Glutamatergic neuron (in vitro differentiated cells): ENCODE data around the gene SLC7A8. TPM values are rescaled to one million over a fixed set of nuclear protein-coding genes. Genes with fewer than 3 reads are reported as not detected.

Experiments used
- DNase-seq: peaks from one replicate; pipeline ENCODE4 v3.0.0; 2022
- H3K27ac Mint-ChIP-seq: one replicate; pipeline ENCODE4 v1.8.0; 2020; ENCODE audit warnings: mild to moderate bottlenecking, mixed read lengths, inconsistent platforms; ENCODE audit not compliant: unreplicated experiment
- H3K27me3 Mint-ChIP-seq: one replicate; pipeline ENCODE4 v1.8.0; 2020; ENCODE audit warnings: mild to moderate bottlenecking, moderate library complexity, mixed read lengths, inconsistent platforms; ENCODE audit not compliant: unreplicated experiment
- H3K36me3 Mint-ChIP-seq: one replicate; pipeline ENCODE4 v1.8.0; 2020; ENCODE audit warnings: mild to moderate bottlenecking, mixed read lengths, inconsistent platforms; ENCODE audit not compliant: unreplicated experiment
- H3K4me1 Mint-ChIP-seq: one replicate; pipeline ENCODE4 v1.8.0; 2020; ENCODE audit warnings: mild to moderate bottlenecking, low read depth, mixed read lengths, inconsistent platforms; ENCODE audit not compliant: unreplicated experiment
- H3K4me3 Mint-ChIP-seq: one replicate; pipeline ENCODE4 v1.8.0; 2020; ENCODE audit warnings: mild to moderate bottlenecking, mixed read lengths, inconsistent platforms; ENCODE audit not compliant: unreplicated experiment
- H3K9me3 Mint-ChIP-seq: one replicate; pipeline ENCODE4 v1.8.0; 2020; ENCODE audit warnings: mild to moderate bottlenecking, moderate library complexity, mixed read lengths, inconsistent platforms; ENCODE audit not compliant: unreplicated experiment
- total RNA-seq: library from RNA; stranded (reverse); fragmentation: NEBNext Ultra II Directional; extraction: Animal tissue kit (Norgen Biotek cat#: 25700); gene quantifications from one replicate; pipeline ENCODE4 v1.2.1, GENCODE V29; 2021; ENCODE audit not compliant: unreplicated experiment
- TF ChIP-seq, protein P1 (sequence below): fragments of 200-600 bp; sonication (generic); IDR thresholded peaks from one replicate; pipeline ENCODE4 v1.5.0; 2021; ENCODE audit not compliant: partially characterized antibody, unreplicated experiment

SLC7A8 gene
- total RNA-seq, 1 donor from 2014 or later, result 7.9 TPM

DNA sequence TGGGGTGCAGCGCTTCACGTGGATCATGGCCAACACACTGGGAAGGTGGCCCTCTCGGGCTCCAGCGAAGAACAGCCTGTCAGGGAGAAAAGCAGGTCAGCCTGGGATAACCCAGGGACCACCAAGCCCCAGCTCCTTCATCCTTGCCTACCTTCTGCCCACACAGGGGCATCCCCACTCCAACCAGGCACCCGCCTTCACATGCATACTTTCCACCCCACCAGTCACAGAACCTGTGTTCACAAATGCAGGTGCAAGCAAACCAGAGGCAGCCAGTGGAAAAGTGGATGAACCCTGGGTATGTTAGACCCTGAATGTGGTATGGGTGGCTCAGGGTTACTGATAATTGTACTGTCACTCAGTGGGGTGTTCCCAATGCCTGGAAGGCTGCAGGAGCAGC lies 52.0 kb downstream of the SLC7A8 start:
- Mint-ChIP-seq H3K27me3 (peaks cover 5% of the 10 kb centered on the region), H3K9me3 (no peaks in the 10 kb centered on the region), H3K36me3 (peaks cover 7% of the 10 kb centered on the region), H3K27ac (no peak overlapping the region), H3K4me1 (no peaks in the 10 kb centered on the region), H3K4me3 (no peak overlapping the region)
- no peak for DNase-seq
- TF ChIP-seq, protein P1, sequence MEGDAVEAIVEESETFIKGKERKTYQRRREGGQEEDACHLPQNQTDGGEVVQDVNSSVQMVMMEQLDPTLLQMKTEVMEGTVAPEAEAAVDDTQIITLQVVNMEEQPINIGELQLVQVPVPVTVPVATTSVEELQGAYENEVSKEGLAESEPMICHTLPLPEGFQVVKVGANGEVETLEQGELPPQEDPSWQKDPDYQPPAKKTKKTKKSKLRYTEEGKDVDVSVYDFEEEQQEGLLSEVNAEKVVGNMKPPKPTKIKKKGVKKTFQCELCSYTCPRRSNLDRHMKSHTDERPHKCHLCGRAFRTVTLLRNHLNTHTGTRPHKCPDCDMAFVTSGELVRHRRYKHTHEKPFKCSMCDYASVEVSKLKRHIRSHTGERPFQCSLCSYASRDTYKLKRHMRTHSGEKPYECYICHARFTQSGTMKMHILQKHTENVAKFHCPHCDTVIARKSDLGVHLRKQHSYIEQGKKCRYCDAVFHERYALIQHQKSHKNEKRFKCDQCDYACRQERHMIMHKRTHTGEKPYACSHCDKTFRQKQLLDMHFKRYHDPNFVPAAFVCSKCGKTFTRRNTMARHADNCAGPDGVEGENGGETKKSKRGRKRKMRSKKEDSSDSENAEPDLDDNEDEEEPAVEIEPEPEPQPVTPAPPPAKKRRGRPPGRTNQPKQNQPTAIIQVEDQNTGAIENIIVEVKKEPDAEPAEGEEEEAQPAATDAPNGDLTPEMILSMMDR, result no peak

DNA sequence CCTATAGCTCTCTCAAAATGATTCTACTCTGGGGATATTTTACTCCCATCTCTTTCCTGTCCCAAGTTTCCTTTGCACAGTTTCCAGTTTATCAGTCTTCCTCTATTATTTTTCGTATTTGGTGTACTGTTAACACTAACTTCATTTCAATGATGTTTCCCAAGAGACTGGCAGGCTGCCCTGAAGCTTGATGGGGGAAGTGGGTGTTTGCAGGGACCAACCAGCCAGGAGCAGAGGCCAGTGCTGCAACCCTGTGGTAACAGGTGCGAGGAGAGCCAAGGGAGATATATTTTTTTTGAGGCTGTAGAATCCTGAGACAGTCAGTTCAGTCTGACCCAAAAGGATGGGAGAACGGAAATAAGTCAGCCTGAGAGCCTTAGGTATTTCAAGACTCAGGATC lies 52.6 kb downstream of the SLC7A8 start:
- Mint-ChIP-seq H3K36me3 (peaks cover 7% of the 10 kb centered on the region), H3K27ac (no peak overlapping the region), H3K9me3 (peaks cover 2% of the 10 kb centered on the region), H3K27me3 (peaks cover 7% of the 10 kb centered on the region), H3K4me3 (no peak overlapping the region), H3K4me1 (no peaks in the 10 kb centered on the region)
- TF ChIP-seq, protein P1, result no peak
- DNase-seq, result no peak

DNA sequence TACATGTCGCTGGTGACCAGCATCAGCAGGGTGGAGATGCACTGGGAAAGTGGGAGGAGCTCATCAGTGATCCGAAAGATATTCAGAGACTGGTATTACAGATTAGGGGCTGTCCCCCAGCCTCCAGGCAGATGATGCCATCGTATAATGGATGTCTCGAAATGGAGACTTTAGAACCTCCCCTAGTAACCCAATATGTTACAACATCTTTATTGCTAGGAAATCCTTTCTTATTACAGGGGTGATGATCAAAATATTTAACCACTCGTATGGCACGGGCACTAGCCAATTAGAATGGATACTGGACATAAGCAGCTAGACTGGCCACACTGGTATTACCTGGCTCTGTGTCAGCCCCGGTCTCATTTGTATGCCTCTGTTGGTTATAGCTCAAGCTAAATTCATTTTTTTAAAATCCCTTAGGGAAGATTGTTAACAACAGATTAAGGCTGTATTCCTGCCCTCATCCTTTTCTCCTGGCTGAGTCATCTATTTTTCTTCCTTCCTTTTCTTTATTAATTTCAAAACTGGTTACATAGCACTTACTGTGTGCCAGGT lies 53.6 kb downstream of the SLC7A8 start:
- DNase-seq, result no peak
- Mint-ChIP-seq H3K4me1 (no peaks in the 10 kb centered on the region), H3K36me3 (peaks cover 7% of the 10 kb centered on the region), H3K9me3 (peaks cover 2% of the 10 kb centered on the region), H3K4me3 (no peak overlapping the region), H3K27me3 (peaks cover 7% of the 10 kb centered on the region), H3K27ac (no peak overlapping the region)
- TF ChIP-seq, protein P1, result no peak

DNA sequence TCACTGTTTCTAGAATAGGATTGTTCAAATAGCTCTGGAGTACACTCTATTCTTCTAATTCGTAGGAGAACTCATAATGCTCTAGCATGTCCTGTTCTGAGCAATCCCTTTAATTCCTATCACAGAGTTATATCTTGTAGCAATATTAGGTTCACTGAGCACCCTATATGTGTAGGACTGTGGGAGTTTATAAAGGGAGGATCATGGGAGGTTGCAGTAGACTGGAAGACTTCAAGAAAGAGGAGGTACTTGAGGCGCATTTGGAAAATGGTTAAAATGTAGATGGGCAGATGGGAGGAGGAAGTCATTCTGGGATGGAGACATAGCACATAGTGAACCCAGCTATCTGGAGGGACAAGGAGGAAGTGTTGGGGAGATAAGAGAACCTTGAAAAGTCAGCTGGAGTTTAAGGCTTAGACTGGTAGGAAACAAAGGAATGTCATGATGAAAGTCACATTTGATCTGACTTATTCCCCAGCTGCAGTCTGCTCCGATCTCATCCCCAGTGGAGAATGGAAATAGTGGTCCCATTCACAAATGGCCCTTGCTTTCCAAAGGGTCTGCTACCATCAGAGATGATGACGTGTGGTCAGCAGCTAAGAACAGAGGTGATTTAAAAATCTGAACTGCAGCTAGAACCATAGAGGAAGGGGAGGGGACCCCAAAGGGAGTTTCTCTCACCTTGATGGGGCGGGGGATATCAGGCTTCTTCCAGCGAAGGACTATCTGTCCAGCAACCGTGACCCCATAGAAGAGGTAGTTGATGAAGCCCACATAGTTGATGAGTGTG lies 54.3 kb downstream of the SLC7A8 start:
- TF ChIP-seq, protein P1, result no peak
- DNase-seq, result no peak
- H3K27me3 Mint-ChIP-seq, result peaks cover 7% of the 10 kb centered on the region
- H3K27ac Mint-ChIP-seq, result no peak overlapping the region
- no peaks in the 10 kb centered on the region for H3K4me1 Mint-ChIP-seq
- no peak overlapping the region for H3K4me3 Mint-ChIP-seq
- H3K36me3 Mint-ChIP-seq, result peaks cover 7% of the 10 kb centered on the region
- peaks cover 2% of the 10 kb centered on the region for H3K9me3 Mint-ChIP-seq

DNA sequence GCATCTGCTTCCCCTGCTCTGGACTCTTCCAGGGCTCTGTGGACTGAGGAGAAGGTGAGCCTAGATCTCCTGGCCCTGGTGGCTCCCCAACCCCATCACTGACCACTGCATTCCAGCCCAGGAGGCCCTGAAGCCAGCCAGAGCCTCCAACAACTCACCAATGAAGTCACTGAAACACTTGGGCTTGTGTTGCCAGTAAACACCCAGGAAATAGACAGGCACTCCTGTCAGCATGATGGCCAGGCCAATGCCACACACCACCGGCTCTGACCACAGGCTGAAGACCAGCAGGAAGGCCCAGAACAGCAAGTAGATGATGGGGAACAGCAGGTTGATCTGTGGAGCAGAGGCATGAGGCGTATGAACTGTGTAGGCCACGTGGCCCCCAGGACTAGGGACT lies 55.6 kb downstream of the SLC7A8 start:
- TF ChIP-seq, protein P1, result no peak
- Mint-ChIP-seq H3K4me1 (no peaks in the 10 kb centered on the region), H3K4me3 (no peak overlapping the region), H3K27me3 (peaks cover 7% of the 10 kb centered on the region), H3K9me3 (peaks cover 4% of the 10 kb centered on the region), H3K27ac (no peak overlapping the region), H3K36me3 (peaks cover 10% of the 10 kb centered on the region)
- DNase-seq, result no peak
